GM12878 (cell line): Measurements from ENCODE around the gene TMEM53. TPM values are rescaled to one million over a fixed set of nuclear protein-coding genes. Genes with fewer than 3 reads are reported as not detected.

ENCODE experiments used
- ATAC-seq: fragments of 200-7000 bp; cut with Tn5 transposase; 3 replicates; pipeline ENCODE4 v1.9.1; 2020; ENCODE audit warnings: mild to moderate bottlenecking, moderate library complexity
- BruUV-seq: library from RNA; stranded (reverse); fragments of 400-500 nt; replicated peaks from 2 replicates; lab custom pipeline; 2021; lab: Mats Ljungman, UMichigan
- CTCF ChIA-PET: fragments of 300-600 bp; sonication (Branson Sonifier 250); formaldehyde crosslinking; extraction: SDS; loops from one replicate; lab custom pipeline; 2021; ENCODE audit warnings: inconsistent platforms; lab: Yijun Ruan, JAX
- POLR2A ChIA-PET: fragments of 350-600 bp; formaldehyde crosslinking; extraction: SDS; loops from one replicate; lab custom pipeline; 2021; ENCODE audit warnings: inconsistent platforms; lab: Charles Lee
- RAD21 ChIA-PET: fragments of 300-600 bp; sonication (Branson Sonifier 250); formaldehyde crosslinking; loops from one replicate; lab custom pipeline; 2023; ENCODE audit warnings: antibody characterized with exemption; ENCODE audit not compliant: unreplicated experiment; lab: Charles Lee
- SMC1A ChIA-PET: fragments of 300-600 bp; sonication (Branson Sonifier 250); formaldehyde crosslinking; loops from one replicate; lab custom pipeline; 2023; ENCODE audit not compliant: unreplicated experiment, uncharacterized antibody; lab: Charles Lee
- DNase-seq: peaks from one replicate; pipeline ENCODE4 v3.0.0-alpha.2; 2011; ENCODE audit warnings: low read depth, low spot score
- FAIRE-seq: peaks from 3 replicates; lab custom pipeline; 2011; peaks lifted over from hg19 to GRCh38; lab: Jason Lieb, UNC
- H2AFZ ChIP-seq: 2 replicates; pipeline ENCODE4 v1.6.0; 2011; ENCODE audit warnings: low read depth, low read length, control low read depth; ENCODE audit not compliant: control insufficient read depth
- H3K27ac ChIP-seq: 2 replicates; pipeline ENCODE4 v1.5.1; 2011; ENCODE audit warnings: control low read depth; ENCODE audit not compliant: control insufficient read depth, insufficient read depth
- H3K27me3 ChIP-seq, 2 experiments: replicated peaks in 1 of 2; 2 replicates each; pipeline versions ENCODE4 v1.6.0 to v1.6.1; 2011; ENCODE audit warnings: low read length in 1 of 2; ENCODE audit not compliant: control insufficient read depth in 2 of 2, insufficient read depth in 2 of 2
- H3K36me3 ChIP-seq, 2 experiments: 2 replicates each; pipeline ENCODE4 v1.5.1; 2011; ENCODE audit warnings: low read length in 1 of 2; ENCODE audit not compliant: control insufficient read depth in 2 of 2, insufficient read depth in 2 of 2
- H3K4me1 ChIP-seq: 2 replicates; pipeline ENCODE4 v1.6.1; 2011; ENCODE audit warnings: mild to moderate bottlenecking, low read length, moderate library complexity, mixed read lengths; ENCODE audit not compliant: control insufficient read depth, insufficient read depth
- H3K4me2 ChIP-seq: 2 replicates; pipeline ENCODE4 v1.6.0; 2011; ENCODE audit warnings: control low read depth; ENCODE audit not compliant: control insufficient read depth, insufficient read depth
- H3K4me3 ChIP-seq: fragments of 200-600 bp; sonication (generic); 2 replicates; pipeline ENCODE4 v1.5.1; 2016
- H3K79me2 ChIP-seq: 2 replicates; pipeline ENCODE4 v1.6.0; 2011; ENCODE audit warnings: low read length; ENCODE audit not compliant: control insufficient read depth, insufficient read depth
- H3K9ac ChIP-seq: 2 replicates; pipeline ENCODE4 v1.8.0; 2011; ENCODE audit warnings: low read length, control low read depth, mixed read lengths; ENCODE audit not compliant: control insufficient read depth, insufficient read depth
- H3K9me3 ChIP-seq: replicated peaks from 3 replicates; pipeline ENCODE4 v1.5.1; 2011; ENCODE audit warnings: mild to moderate bottlenecking, low read length; ENCODE audit not compliant: control insufficient read depth, insufficient read depth
- H4K20me1 ChIP-seq: 2 replicates; pipeline ENCODE4 v1.6.0; 2011; ENCODE audit not compliant: control insufficient read depth, insufficient read depth
- CHD4 ChIP-seq: fragments of 200-600 bp; sonication (generic); IDR thresholded peaks from 2 replicates; pipeline ENCODE4 v1.6.1; 2016; ENCODE audit warnings: mild to moderate bottlenecking
- RAD21 ChIP-seq: IDR thresholded peaks from 2 replicates; pipeline ENCODE4 v1.6.1; 2011; ENCODE audit warnings: mild to moderate bottlenecking, low read depth, low read length, moderate library complexity; ENCODE audit not compliant: insufficient read depth
- RELB ChIP-seq: fragments of 450-650 bp; IDR thresholded peaks from 2 replicates; pipeline ENCODE4 v1.6.1; 2017; ENCODE audit warnings: low read depth, mild to moderate bottlenecking, moderate library complexity
- SMAD1 ChIP-seq: fragments of 450-650 bp; IDR thresholded peaks from 2 replicates; pipeline ENCODE4 v1.6.1; 2018; ENCODE audit warnings: mild to moderate bottlenecking, low read depth; ENCODE audit not compliant: partially characterized antibody
- TCF12 ChIP-seq: IDR thresholded peaks from 2 replicates; pipeline ENCODE4 v1.6.1; 2011; ENCODE audit warnings: low read depth, mild to moderate bottlenecking, low read length
- WGBS: methylation state at CpG from one replicate; pipeline ENCODE4 v1.1.6; 2016; ENCODE audit warnings: low lambda C conversion rate; ENCODE audit not compliant: insufficient replicate concordance, insufficient coverage; ENCODE audit errors: missing lambda C conversion rate; 5-methylcytosine and 5-hydroxymethylcytosine counted together
- in situ Hi-C: fragments of 300-500 bp; cut with MboI; formaldehyde crosslinking; loops from 9 replicates; pipeline ENCODE4 v1.14.3; 2018; ENCODE audit warnings: mixed read lengths
- intact Hi-C: fragments of 100-400 bp; cut with micrococcal nuclease; formaldehyde crosslinking; loops from one replicate; pipeline ENCODE4 v1.14.2; 2022; ENCODE audit not compliant: unreplicated experiment
- polyA plus RNA-seq, 11 experiments: library from polyadenylated mRNA; depleted of rRNA in 4 of 11; unstranded in 6 of 11; stranded (reverse) in 5 of 11; fragments of >200 nt; fragmentation: Nextera tagmentation in 4 of 11; fragmentation: Illumina TruSeq in 1 of 11; extraction: Ambion mirVana in 4 of 11; extraction: Trizol in 1 of 11; gene quantifications; 1 replicate in 1 of 11; 2 replicates in 10 of 11; pipeline versions ENCODE4 v1.2.1 to v1.2.3, GENCODE V29; 2011 to 2016; ENCODE audit warnings: inconsistent platforms in 2 of 11, missing spikeins in 2 of 11, low read depth in 1 of 11
- total RNA-seq, 4 experiments: library from RNA; depleted of rRNA in 3 of 4; stranded (reverse); fragments of >200 nt in 3 of 4; fragmentation: Illumina TruSeq in 1 of 4; extraction: Trizol in 1 of 4; gene quantifications; 2 replicates each; pipeline versions ENCODE4 v1.2.1 to v1.2.3, GENCODE V29; 2013 to 2021

The TMEM53 gene
- total and polyA plus RNA-seq, 10 of the 15 experiments (the other 5 are each of a cell fraction or from before 2014, with no cell fraction given) = 3.1 to 23.9 (median 11.1) TPM

DNA sequence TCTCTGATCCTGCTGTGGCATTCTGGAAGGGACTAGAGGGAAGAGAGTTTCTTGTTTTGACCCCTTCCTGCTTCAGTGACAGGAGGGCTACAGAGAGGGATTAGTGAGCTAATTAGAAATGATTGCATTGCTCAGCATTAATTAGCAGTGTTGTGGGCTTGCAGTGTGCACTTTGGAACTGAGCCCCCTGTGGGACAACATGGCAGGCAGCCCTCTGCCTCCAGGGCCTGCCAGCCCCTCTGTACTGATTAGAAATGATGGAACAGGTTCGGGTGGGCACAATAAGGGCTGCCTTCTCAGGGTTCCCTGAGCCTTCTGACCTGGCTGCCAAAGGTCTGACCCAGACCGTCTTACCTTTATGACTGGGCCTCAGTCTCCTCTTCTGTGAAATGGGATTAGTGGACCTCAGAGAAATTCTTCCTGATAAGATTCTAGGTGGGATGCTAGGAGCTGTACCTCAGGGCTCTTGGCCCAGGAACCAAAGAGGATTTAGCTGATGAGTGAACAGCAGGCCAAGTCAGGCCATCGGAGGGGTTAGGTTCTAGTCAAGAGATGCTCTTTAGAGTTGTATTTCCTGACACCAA lies 39.6 kb downstream of the TMEM53 start:
- peaks cover 19% of the 10 kb centered on the region for H3K79me2 ChIP-seq
- H3K4me1 ChIP-seq = no peaks in the 10 kb centered on the region
- BruUV-seq = no TSS peak
- TF ChIP-seq CHD4 (no peak), RAD21 (no peak), SMAD1 (no peak), RELB (no peak), TCF12 (no peak)
- H3K4me2 ChIP-seq = no peak overlapping the region; the same call in 1 of the 2 replicates
- no peaks in the 10 kb centered on the region for H3K27me3 ChIP-seq
- POLR2A ChIA-PET = interaction anchor here (0.9 kb wide), 1 partner anchor 17 kb away, joined by 4 read pairs; no protein-coding TSS in a partner anchor
- in situ Hi-C loops = no loop called here
- no peak overlapping the region for H3K27ac ChIP-seq
- CTCF ChIA-PET = interaction anchor here (1.5 to 5.7 kb wide), 4 partner anchors 13 to 417 kb away, joined by 5 to 70 read pairs (median 8); no protein-coding TSS in a partner anchor
- RAD21 ChIA-PET = interaction anchor here (1.4 kb wide), 1 partner anchor 18 kb away, joined by 4 read pairs; no protein-coding TSS in a partner anchor
- FAIRE-seq = no peak
- no peaks in the 10 kb centered on the region for H3K9me3 ChIP-seq
- intact Hi-C loops = no loop called here
- peaks cover 8 to 28% of the 10 kb centered on the region in 2 experiments for H3K36me3 ChIP-seq
- H2AFZ ChIP-seq = no peak overlapping the region
- DNase-seq = no peak
- H4K20me1 ChIP-seq = no peaks in the 10 kb centered on the region
- H3K9ac ChIP-seq = no peak overlapping the region
- H3K4me3 ChIP-seq = no peak overlapping the region
- WGBS = 79% methylated on average over 3 of the region's 3 CpGs
- SMC1A ChIA-PET = interaction anchor here (1.0 to 3.1 kb wide), 3 partner anchors 13 to 20 kb away, joined by 3 to 18 read pairs (median 6); no protein-coding TSS in a partner anchor
- no peak for ATAC-seq
